Lower lobe of right lung (tissue), 2 donors: ENCODE results near the gene SHQ1. TPM values are rescaled to one million over a fixed set of nuclear protein-coding genes. Genes with fewer than 3 reads are reported as not detected.

Experiments
- ATAC-seq, 2 donors: fragments of 200-7000 bp; cut with Tn5 transposase; one replicate each; pipeline ENCODE4 v1.9.1; 2020 to 2022; ENCODE audit warnings: mild to moderate bottlenecking in 2 of 2, moderate library complexity in 2 of 2
- DNase-seq: peaks from one replicate; pipeline ENCODE4 v3.0.0-alpha.2; 2020
- H3K27ac ChIP-seq: fragments of 200-600 bp; one replicate; pipeline ENCODE4 v1.8.0; 2022
- H3K27me3 ChIP-seq: fragments of 200-600 bp; one replicate; pipeline ENCODE4 v1.8.0; 2022; ENCODE audit warnings: low read depth
- H3K36me3 ChIP-seq: fragments of 200-600 bp; one replicate; pipeline ENCODE4 v1.8.0; 2022; ENCODE audit warnings: mild to moderate bottlenecking
- H3K4me1 ChIP-seq: fragments of 200-600 bp; one replicate; pipeline ENCODE4 v1.8.0; 2022
- H3K4me3 ChIP-seq: fragments of 200-600 bp; one replicate; pipeline ENCODE4 v1.8.0; 2022; ENCODE audit warnings: mild to moderate bottlenecking
- H3K9me3 ChIP-seq: fragments of 200-600 bp; one replicate; pipeline ENCODE4 v1.8.0; 2022
- intact Hi-C: fragments of 100-400 bp; cut with DNase I; formaldehyde crosslinking; loops from one replicate; pipeline ENCODE4 v1.11.0; 2022
- total RNA-seq: library from RNA; stranded (reverse); fragmentation: NEBNext Ultra II Directional; extraction: Animal tissue kit (Norgen Biotek cat#: 25700); gene quantifications from one replicate; pipeline ENCODE4 v1.2.1, GENCODE V29; 2021
- TF ChIP-seq, protein P1 (sequence below): fragments of 200-600 bp; IDR thresholded peaks from one replicate; pipeline ENCODE4 v1.8.0; 2022; ENCODE audit warnings: antibody characterized with exemption, mild to moderate bottlenecking
- donor health status: DM: no; HTN: yes; CAD: no; lungs with severe emphysema.

Gene SHQ1
- total RNA-seq, 1 donor from 2014 or later, result 16.8 TPM

DNA sequence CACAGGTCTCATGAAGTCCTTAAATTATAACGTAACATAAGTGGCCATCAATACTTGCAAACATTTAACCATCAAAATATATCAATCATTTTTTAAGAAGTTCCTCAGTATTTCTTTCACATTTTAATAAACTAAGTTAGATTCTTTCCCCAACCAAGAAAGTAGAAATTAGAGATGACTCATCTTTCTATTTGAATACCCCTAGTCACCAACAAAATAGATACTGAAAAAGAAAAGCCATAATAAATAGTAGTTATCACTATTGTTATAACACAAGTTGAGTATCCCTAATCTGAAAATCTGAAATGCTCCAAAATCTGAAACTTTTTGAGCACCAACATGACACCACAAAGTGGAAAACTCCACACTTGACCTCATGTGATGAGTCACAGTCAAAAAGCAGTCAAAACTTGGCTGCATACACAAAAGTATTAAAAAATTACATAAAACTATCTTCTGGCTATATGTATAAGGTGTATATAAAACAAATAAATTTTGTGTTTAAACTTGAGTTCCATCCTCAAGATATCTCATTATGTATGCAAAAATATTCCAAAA, 3.7 kb downstream of the SHQ1 start:
- no peaks in the 10 kb centered on the region for H3K27me3 ChIP-seq
- TF ChIP-seq, protein P1, sequence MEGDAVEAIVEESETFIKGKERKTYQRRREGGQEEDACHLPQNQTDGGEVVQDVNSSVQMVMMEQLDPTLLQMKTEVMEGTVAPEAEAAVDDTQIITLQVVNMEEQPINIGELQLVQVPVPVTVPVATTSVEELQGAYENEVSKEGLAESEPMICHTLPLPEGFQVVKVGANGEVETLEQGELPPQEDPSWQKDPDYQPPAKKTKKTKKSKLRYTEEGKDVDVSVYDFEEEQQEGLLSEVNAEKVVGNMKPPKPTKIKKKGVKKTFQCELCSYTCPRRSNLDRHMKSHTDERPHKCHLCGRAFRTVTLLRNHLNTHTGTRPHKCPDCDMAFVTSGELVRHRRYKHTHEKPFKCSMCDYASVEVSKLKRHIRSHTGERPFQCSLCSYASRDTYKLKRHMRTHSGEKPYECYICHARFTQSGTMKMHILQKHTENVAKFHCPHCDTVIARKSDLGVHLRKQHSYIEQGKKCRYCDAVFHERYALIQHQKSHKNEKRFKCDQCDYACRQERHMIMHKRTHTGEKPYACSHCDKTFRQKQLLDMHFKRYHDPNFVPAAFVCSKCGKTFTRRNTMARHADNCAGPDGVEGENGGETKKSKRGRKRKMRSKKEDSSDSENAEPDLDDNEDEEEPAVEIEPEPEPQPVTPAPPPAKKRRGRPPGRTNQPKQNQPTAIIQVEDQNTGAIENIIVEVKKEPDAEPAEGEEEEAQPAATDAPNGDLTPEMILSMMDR, result no peak
- ATAC-seq, result no peak
- H3K27ac ChIP-seq, result no peak overlapping the region
- intact Hi-C loops, result no loop called here
- H3K9me3 ChIP-seq, result no peaks in the 10 kb centered on the region
- H3K36me3 ChIP-seq, result peaks cover 39% of the 10 kb centered on the region
- H3K4me1 ChIP-seq, result peaks cover 28% of the 10 kb centered on the region
- no peak overlapping the region for H3K4me3 ChIP-seq
- DNase-seq, result no peak

DNA sequence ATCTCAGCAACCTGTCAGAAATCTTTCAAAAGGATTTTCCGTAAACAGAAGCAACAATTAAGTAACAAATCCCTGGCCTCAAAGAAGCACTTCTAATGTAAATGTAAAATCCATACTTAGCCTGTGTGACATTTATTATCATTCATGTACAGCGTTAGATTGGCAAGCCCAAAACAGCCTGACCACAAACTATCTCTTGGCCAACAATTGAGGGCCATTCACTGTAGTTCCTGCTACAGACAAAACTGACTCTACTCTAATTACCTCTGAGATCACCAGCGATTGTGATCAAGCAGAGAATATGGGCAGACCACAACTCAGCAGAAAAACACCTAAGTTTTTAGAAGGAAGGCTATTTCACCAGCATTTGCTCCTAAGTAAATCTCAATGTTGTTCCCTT, 9.2 kb downstream of the SHQ1 start:
- TF ChIP-seq, protein P1, result no peak
- Histone ChIP-seq H3K4me3 (no peak overlapping the region), H3K27ac (no peak overlapping the region), H3K36me3 (peaks cover 78% of the 10 kb centered on the region), H3K9me3 (no peaks in the 10 kb centered on the region), H3K4me1 (no peaks in the 10 kb centered on the region), H3K27me3 (no peaks in the 10 kb centered on the region)
- DNase-seq (no peak), ATAC-seq (no peak)
- intact Hi-C loops, result no loop called here

DNA sequence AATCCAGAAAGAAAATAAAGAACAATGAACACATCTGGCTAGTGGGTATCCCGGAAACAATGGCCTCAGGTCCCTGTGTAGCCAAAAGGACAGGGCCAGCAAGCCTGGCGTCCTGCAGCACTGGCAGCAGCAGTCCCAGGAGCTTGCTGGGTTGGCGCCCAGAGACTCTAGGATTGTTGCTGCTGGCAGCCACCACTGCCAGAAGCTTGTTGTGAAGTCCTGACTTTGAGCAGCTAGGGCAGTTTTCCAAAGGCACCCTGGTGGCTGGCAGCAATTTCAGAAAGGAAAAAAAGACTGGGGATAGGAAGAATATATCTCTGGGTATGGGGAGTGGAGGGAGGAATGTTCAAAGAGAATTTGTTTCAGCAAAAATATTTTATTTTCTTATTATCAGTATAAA, 11.3 kb downstream of the SHQ1 start:
- Histone ChIP-seq H3K27ac (no peak overlapping the region), H3K4me1 (no peaks in the 10 kb centered on the region), H3K27me3 (no peaks in the 10 kb centered on the region), H3K36me3 (peaks cover 76% of the 10 kb centered on the region), H3K9me3 (no peaks in the 10 kb centered on the region), H3K4me3 (no peak overlapping the region)
- DNase-seq, result peak; percentile 51
- intact Hi-C loops, result no loop called here
- TF ChIP-seq, protein P1, result no peak
- peak in 1 of 2 donors; percentile 65 for ATAC-seq

DNA sequence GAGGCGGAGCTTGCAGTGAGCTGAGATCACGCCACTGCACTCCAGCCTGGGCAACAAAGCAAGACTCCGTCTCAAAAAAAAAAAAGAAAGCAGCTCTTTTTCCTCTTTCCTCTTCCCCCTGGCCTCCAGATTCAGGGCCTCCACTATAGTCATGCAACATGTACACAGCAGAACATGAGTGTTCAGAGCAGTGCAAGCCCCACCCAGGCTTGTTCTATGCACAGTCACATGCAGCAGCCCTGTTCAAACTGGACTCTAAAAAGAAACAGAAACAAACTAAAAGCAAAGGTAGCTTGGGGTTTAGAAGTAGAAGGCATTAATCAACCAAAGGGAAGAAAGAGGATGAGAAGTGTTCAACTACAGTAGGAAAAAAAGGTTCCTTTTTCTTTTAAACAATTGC, 11.8 kb downstream of the SHQ1 start:
- ATAC-seq, result no peak
- Histone ChIP-seq H3K27ac (no peak overlapping the region), H3K4me3 (no peak overlapping the region), H3K27me3 (no peaks in the 10 kb centered on the region), H3K36me3 (peaks cover 76% of the 10 kb centered on the region), H3K4me1 (no peaks in the 10 kb centered on the region), H3K9me3 (no peaks in the 10 kb centered on the region)
- no peak for DNase-seq
- intact Hi-C loops, result no loop called here
- TF ChIP-seq, protein P1, result no peak

DNA sequence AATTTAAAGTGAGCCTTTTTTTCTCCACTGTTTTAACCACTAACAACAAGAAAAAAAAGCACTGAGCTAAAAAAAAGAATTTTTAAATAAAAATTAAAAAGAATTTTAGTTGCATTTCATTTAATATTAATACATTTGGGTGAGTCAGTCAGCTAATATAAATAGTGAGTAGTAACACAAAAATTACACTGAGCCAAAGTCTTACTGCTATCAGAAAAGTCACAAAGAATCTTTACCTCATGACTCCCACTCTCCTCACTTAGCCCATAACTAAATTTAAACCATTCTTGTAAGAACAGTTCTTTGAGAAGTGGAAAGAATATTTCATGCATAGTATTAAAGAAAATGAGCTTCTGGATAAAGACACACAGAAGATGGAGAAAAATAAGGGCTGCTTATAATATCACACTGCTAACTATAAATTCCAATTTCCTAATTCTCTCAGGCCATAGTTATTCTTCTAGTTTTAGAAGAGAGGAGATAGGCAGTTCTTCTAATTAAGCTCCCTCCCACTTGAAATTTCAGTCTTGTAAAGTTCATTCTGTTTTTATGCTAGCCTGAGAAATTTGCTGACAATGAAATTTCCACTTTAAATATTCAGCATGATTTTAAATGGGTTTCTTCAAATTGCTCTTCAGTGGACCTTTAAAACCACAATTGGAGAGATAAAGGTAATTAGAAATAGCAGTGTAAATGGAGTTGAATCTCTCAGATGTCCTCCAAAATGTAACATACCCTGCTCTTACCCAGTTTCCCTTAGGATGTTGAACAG, 17.6 kb downstream of the SHQ1 start:
- TF ChIP-seq, protein P1, result no peak
- Histone ChIP-seq H3K4me1 (no peaks in the 10 kb centered on the region), H3K9me3 (no peaks in the 10 kb centered on the region), H3K27me3 (no peaks in the 10 kb centered on the region), H3K36me3 (peaks cover 38% of the 10 kb centered on the region), H3K4me3 (no peak overlapping the region), H3K27ac (no peak overlapping the region)
- ATAC-seq (no peak), DNase-seq (no peak)
- intact Hi-C loops, result no loop called here
